T-cell (primary cell): Measurements from ENCODE around the gene CTDP1. TPM values are rescaled to one million over a fixed set of nuclear protein-coding genes. Genes with fewer than 3 reads are reported as not detected.

Source experiments
- ATAC-seq, 4 experiments: fragments of 200-7000 bp in 3 of 4; fragments of 150-1000 bp in 1 of 4; cut with Tn5 transposase; replicated peaks in 1 of 4; 1 replicate in 3 of 4; 2 replicates in 1 of 4; pipeline ENCODE4 v1.10.0; 2021; ENCODE audit warnings: moderate library complexity in 3 of 4, mild to moderate bottlenecking in 2 of 4, moderate number of reproducible peaks in 1 of 4
- CTCF ChIA-PET, 2 donors: fragments of 300-600 bp; sonication (Branson Sonifier 250); formaldehyde crosslinking; loops; one replicate each; lab custom pipeline; 2022; ENCODE audit warnings: antibody characterized with exemption in 2 of 2; lab: Charles Lee
- POLR2A ChIA-PET, 2 donors: fragments of 300-600 bp; sonication (Branson Sonifier 250); formaldehyde crosslinking; loops; one replicate each; lab custom pipeline; 2022; ENCODE audit warnings: antibody characterized with exemption in 2 of 2; lab: Charles Lee
- DNase-seq, 35 experiments: peaks; one replicate each; pipeline versions ENCODE4 v3.0.0 to v3.0.0-alpha.2; 2013 to 2023
- H3K27ac ChIP-seq: one replicate; pipeline ENCODE4 v1.5.1; 2013; ENCODE audit warnings: low read length
- H3K27me3 ChIP-seq, 2 experiments: replicated peaks in 1 of 2; 1 replicate in 1 of 2; 2 replicates in 1 of 2; pipeline versions ENCODE4 v1.6.1 to v1.7.0; 2013; ENCODE audit warnings: low read length in 1 of 2, mixed read lengths in 1 of 2; ENCODE audit not compliant: control insufficient read depth in 2 of 2, insufficient read depth in 2 of 2; ENCODE audit errors: extremely low read depth in 1 of 2
- H3K36me3 ChIP-seq, 2 donors: 1 replicate in 1 of 2; 2 replicates in 1 of 2; pipeline versions ENCODE4 v1.6.1 to v1.7.0; 2013; ENCODE audit warnings: low read length in 1 of 2; ENCODE audit not compliant: control insufficient read depth in 2 of 2, insufficient read depth in 1 of 2; ENCODE audit errors: extremely low read depth in 1 of 2
- H3K4me1 ChIP-seq, 2 experiments: 1 replicate in 1 of 2; 2 replicates in 1 of 2; pipeline versions ENCODE4 v1.6.1 to v1.7.0; 2013; ENCODE audit warnings: low read length in 2 of 2, mixed read lengths in 1 of 2; ENCODE audit not compliant: insufficient read depth in 2 of 2, control insufficient read depth in 1 of 2; ENCODE audit errors: extremely low read depth in 1 of 2
- H3K4me3 ChIP-seq, 2 donors: 1 replicate in 1 of 2; 2 replicates in 1 of 2; pipeline versions ENCODE4 v1.5.1 to v1.7.0; 2013; ENCODE audit warnings: mild to moderate bottlenecking in 2 of 2, low read length in 1 of 2, moderate library complexity in 1 of 2; ENCODE audit not compliant: control insufficient read depth in 1 of 2; ENCODE audit errors: extremely low read depth in 1 of 2
- H3K9me3 ChIP-seq: 2 replicates; pipeline ENCODE4 v1.7.0; 2013
- H3K27ac Mint-ChIP-seq, 2 donors: one replicate each; pipeline ENCODE4 v1.8.0; 2020 to 2021; ENCODE audit warnings: mild to moderate bottlenecking in 2 of 2, mixed read lengths in 2 of 2
- H3K27me3 Mint-ChIP-seq, 2 donors: one replicate each; pipeline ENCODE4 v1.8.0; 2021 to 2022; ENCODE audit warnings: mixed read lengths in 2 of 2
- H3K36me3 Mint-ChIP-seq: one replicate; pipeline ENCODE4 v1.8.0; 2021; ENCODE audit warnings: mixed read lengths
- H3K4me1 Mint-ChIP-seq, 3 donors: one replicate each; pipeline ENCODE4 v1.8.0; 2020 to 2022; ENCODE audit warnings: mixed read lengths in 3 of 3, mild to moderate bottlenecking in 1 of 3
- H3K4me3 Mint-ChIP-seq, 3 donors: one replicate each; pipeline ENCODE4 v1.8.0; 2020 to 2022; ENCODE audit warnings: mild to moderate bottlenecking in 3 of 3, mixed read lengths in 3 of 3, moderate library complexity in 3 of 3
- H3K9me3 Mint-ChIP-seq, 3 donors: one replicate each; pipeline ENCODE4 v1.8.0; 2020 to 2022; ENCODE audit warnings: mixed read lengths in 3 of 3
- WGBS: methylation state at CpG from one replicate; pipeline ENCODE4 v1.1.5; 2013; ENCODE audit warnings: missing lambda C conversion rate; ENCODE audit not compliant: insufficient coverage; 5-methylcytosine and 5-hydroxymethylcytosine counted together
- total RNA-seq, 35 experiments: library from RNA in 6 of 35; stranded (reverse) in 6 of 35; fragments of 120-200 nt in 1 of 35; gene quantifications; one replicate each; pipeline versions ENCODE4 v1.2.1 to v1.2.4 and lab custom pipeline; 2013 to 2026

The CTDP1 gene
- total RNA-seq, 5 donors from 2014 or later (not counting 1 experiment from before 2014, with no cell fraction given), result 46.3 to 78.0 (median 49.4) TPM

DNA sequence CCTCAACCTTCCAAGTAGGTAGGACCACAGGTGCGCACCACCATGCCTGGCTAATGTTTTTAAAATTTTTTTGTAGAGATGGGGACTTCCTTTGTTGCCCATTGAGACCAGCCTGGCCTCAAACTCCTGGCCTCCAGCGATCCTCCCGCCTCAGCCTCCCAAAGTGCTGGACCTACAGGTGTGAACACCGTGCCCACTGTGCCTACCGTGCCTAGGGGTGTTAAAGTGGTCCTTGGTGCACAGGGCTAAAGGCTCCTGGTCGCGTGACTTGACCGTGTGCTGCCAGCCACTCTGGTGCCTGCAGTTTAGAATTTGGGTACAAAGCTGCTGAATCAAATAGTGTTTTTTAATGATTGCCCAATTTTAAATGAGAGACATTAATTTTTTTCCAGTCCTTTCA is 67.1 kb downstream of the CTDP1 start:
- ATAC-seq (no peak), DNase-seq (no peak)
- Mint-ChIP-seq H3K36me3 (peaks cover 61% of the 10 kb centered on the region), H3K27me3 (no peaks in the 10 kb centered on the region), H3K4me1 (peaks cover 0 to 10% (median 3%) of the 10 kb centered on the region in 3 donors), H3K9me3 (peaks cover 0 to 7% (median 2%) of the 10 kb centered on the region in 3 donors), H3K4me3 (no peak overlapping the region), H3K27ac (no peak overlapping the region)
- CTCF ChIA-PET, result interaction anchor here in 1 of 2 donors (0.6 kb wide), 1 partner anchor 168 kb away, joined by 3 read pairs; no protein-coding TSS in a partner anchor
- Histone ChIP-seq H3K36me3 (peaks cover 11 to 39% of the 10 kb centered on the region in 2 donors), H3K4me3 (no peak overlapping the region), H3K4me1 (no peaks in the 10 kb centered on the region), H3K27ac (no peak overlapping the region), H3K9me3 (no peaks in the 10 kb centered on the region), H3K27me3 (no peaks in the 10 kb centered on the region)
- POLR2A ChIA-PET, result no interaction called here
- 96% methylated on average over 4 of the region's 8 CpGs for WGBS

DNA sequence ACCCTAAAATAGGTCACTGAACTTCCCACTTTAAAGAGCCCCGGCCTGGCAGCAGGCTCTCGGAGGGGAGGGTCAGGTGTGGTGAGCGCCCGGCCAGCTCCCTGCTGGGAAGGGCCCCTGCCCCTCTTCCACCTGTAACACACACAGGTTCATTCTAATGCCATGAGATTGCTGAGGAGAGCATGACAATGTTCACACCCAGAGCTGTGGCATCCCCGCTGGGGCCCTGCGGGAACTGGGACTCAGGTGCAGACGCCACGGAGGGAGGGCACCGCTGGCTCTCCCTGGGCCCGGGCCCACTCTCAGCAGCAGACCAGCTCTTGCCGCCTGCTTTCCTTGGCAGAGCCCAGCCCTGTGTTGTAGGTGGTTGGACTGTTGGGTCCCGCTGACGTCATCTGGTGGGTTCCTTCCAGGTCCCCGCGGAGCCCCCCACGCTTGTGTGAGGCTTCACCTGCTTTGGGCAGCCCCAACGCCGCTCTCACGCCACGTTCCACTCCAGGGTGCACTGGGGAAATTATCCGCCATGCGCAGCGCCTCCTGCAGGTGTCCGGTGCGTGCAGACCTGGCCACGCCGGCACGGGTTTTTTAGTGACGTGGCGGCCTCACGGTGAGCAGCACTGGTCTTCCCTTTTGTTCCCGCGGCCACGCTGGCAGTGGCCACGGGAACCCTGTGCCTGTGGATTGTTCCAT is 67.7 kb downstream of the CTDP1 start:
- no peak overlapping the region for H3K27ac Mint-ChIP-seq
- ATAC-seq, result no peak
- peaks cover 0 to 10% (median 3%) of the 10 kb centered on the region in 3 donors for H3K4me1 Mint-ChIP-seq

DNA sequence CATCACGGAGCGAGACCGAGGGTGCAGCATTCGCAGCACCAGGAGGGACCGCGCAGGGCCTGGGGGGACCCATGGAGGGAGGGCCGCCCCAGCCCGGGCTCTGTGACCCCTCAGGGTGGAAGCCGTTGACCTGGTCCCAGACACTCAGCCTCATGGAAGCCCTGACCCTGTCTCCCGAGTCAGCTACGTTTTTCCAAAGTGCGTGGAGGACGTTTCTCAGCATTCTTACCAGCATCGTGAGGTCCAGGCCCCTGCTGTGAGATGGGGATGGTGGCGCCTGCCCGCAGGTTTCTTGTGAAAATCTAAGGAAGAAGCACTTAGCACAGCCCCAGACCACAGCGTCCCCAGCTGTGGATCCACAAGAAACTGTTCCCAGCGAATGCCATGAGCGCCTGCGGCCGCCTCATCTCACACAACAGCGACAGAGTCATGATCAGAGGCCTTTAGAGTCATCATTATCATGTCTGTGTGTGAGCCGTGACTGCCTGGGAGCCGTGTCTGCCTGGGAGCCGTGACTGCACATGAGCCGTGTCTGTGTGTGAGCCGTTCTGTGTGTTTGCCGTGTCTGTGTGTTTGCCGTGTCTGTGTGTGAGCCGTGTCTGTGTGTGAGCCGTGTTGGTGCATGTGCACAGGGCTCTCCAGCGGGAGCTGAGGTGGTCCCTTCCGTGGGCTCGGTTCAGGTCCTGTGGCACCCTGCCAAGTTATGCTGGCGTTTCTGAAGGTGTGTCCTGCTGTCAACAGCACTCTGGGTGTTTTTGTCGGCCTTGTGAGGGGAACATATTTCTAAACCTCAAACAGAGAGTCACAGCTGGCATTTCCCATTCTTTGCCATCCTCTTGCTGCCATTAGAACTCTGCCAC is 68.9 kb downstream of the CTDP1 start:
- DNase-seq, result no peak
- ChIA-PET POLR2A (no interaction called here), CTCF (no interaction called here)
- Histone ChIP-seq H3K27me3 (no peaks in the 10 kb centered on the region), H3K27ac (no peak overlapping the region), H3K36me3 (peaks cover 13 to 36% of the 10 kb centered on the region in 2 donors), H3K9me3 (no peaks in the 10 kb centered on the region), H3K4me3 (no peak overlapping the region), H3K4me1 (no peaks in the 10 kb centered on the region)
- no peak for ATAC-seq
- Mint-ChIP-seq H3K27ac (no peak overlapping the region), H3K27me3 (no peaks in the 10 kb centered on the region), H3K9me3 (peaks cover 0 to 7% (median 2%) of the 10 kb centered on the region in 3 donors), H3K4me1 (peaks cover 0 to 10% (median 3%) of the 10 kb centered on the region in 3 donors), H3K4me3 (no peak overlapping the region), H3K36me3 (peaks cover 52% of the 10 kb centered on the region)
- WGBS, result 97% methylated on average over 28 of the region's 36 CpGs

More for the DNA sequence above, 67.7 kb downstream of the CTDP1 start:
- Mint-ChIP-seq H3K4me3 (no peak overlapping the region), H3K9me3 (peaks cover 0 to 7% (median 2%) of the 10 kb centered on the region in 3 donors), H3K27me3 (no peaks in the 10 kb centered on the region), H3K36me3 (peaks cover 56% of the 10 kb centered on the region)
- H3K4me3 ChIP-seq, result no peak overlapping the region
- no peaks in the 10 kb centered on the region for H3K27me3 ChIP-seq
- H3K36me3 ChIP-seq, result peaks cover 11 to 35% of the 10 kb centered on the region in 2 donors
- POLR2A ChIA-PET, result no interaction called here
- H3K27ac ChIP-seq, result no peak overlapping the region
- 96% methylated on average over 28 of the region's 35 CpGs for WGBS
- no peaks in the 10 kb centered on the region for H3K9me3 ChIP-seq
- no peaks in the 10 kb centered on the region for H3K4me1 ChIP-seq
- no peak for DNase-seq
- CTCF ChIA-PET, result interaction anchor here in 1 of 2 donors (0.6 kb wide), 1 partner anchor 167 kb away, joined by 3 read pairs; no protein-coding TSS in a partner anchor

- Histone ChIP-seq H3K36me3 (peaks cover 22 to 45% of the 10 kb centered on the region in 2 donors), H3K9me3 (no peaks in the 10 kb centered on the region), H3K27me3 (no peaks in the 10 kb centered on the region), H3K4me1 (no peaks in the 10 kb centered on the region), H3K4me3 (no peak overlapping the region), H3K27ac (no peak overlapping the region)
- peaks cover 0 to 4% (median 3%) of the 10 kb centered on the region in 3 donors for H3K4me1 Mint-ChIP-seq
- H3K4me3 Mint-ChIP-seq, result no peak overlapping the region
- no peak for ATAC-seq
- no peak for DNase-seq
- no peak overlapping the region for H3K27ac Mint-ChIP-seq
- peaks cover 0 to 2% (median 1%) of the 10 kb centered on the region in 3 donors for H3K9me3 Mint-ChIP-seq
- POLR2A ChIA-PET, result no interaction called here
- peaks cover 50% of the 10 kb centered on the region for H3K36me3 Mint-ChIP-seq
- CTCF ChIA-PET, result no interaction called here
- H3K27me3 Mint-ChIP-seq, result no peaks in the 10 kb centered on the region
- WGBS, result 93% methylated on average over 44 of the region's 49 CpGs
These were observed 69.9 kb downstream of the CTDP1 start for GRCh38 chr18:79749251-79750191.

DNA sequence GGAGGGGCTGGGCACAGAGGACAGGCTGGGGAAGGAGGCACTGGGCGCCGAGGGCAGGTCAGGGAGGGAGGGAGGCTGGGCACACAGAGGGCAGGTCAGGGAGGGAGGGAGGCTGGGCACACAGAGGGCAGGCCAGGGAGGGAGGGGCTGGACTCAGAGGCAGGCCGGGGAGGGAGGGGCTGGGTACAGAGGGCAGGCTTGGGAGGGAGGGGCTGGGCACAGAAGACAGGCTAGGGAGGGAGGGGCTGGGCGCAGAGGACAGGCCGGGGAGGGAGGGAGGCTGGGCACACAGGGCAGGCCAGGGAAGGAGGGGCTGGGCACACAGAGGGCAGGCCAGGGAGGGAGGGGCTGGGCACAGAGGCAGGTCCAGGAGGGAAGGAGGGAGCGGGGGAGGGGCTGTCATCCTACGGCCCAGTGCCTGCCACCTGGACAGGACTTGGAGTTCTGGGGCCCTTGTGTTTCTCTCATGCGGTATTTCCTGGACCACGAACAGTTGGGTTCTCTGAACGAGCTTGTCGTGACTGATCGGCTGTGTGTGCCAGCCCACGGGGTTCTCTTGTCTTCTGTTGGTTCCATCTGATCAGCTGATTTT is 71.5 kb downstream of the CTDP1 start:
- POLR2A ChIA-PET, result no interaction called here
- H3K4me1 ChIP-seq, result no peaks in the 10 kb centered on the region
- Mint-ChIP-seq H3K4me3 (no peak overlapping the region), H3K27ac (no peak overlapping the region), H3K27me3 (no peaks in the 10 kb centered on the region), H3K4me1 (peaks cover 0 to 4% (median 3%) of the 10 kb centered on the region in 3 donors), H3K36me3 (peaks cover 56% of the 10 kb centered on the region), H3K9me3 (peaks cover 0 to 4% (median 0%) of the 10 kb centered on the region in 3 donors)
- peaks cover 36 to 61% of the 10 kb centered on the region in 2 donors for H3K36me3 ChIP-seq
- no peaks in the 10 kb centered on the region for H3K27me3 ChIP-seq
- no peak overlapping the region for H3K27ac ChIP-seq
- no peak overlapping the region for H3K4me3 ChIP-seq
- DNase-seq (no peak), ATAC-seq (no peak)
- CTCF ChIA-PET, result interaction anchor here in 1 of 2 donors (0.5 kb wide), 1 partner anchor 407 kb away, joined by 3 read pairs; no protein-coding TSS in a partner anchor
- WGBS, result 94% methylated on average over 9 of the region's 13 CpGs
- no peaks in the 10 kb centered on the region for H3K9me3 ChIP-seq
